Pons (tissue), 1 donor: ENCODE data around the gene GPR108.
"Not testable (repeated sequence)": the region's sequence is repeated elsewhere in the genome, so short reads cannot be mapped to it uniquely, and the experiment has no call there.

ENCODE experiments used
- DNase-seq: peaks from one replicate; pipeline ENCODE4 v3.0.0-alpha.2; 2016; ENCODE audit warnings: low spot score

The GPR108 gene

DNA sequence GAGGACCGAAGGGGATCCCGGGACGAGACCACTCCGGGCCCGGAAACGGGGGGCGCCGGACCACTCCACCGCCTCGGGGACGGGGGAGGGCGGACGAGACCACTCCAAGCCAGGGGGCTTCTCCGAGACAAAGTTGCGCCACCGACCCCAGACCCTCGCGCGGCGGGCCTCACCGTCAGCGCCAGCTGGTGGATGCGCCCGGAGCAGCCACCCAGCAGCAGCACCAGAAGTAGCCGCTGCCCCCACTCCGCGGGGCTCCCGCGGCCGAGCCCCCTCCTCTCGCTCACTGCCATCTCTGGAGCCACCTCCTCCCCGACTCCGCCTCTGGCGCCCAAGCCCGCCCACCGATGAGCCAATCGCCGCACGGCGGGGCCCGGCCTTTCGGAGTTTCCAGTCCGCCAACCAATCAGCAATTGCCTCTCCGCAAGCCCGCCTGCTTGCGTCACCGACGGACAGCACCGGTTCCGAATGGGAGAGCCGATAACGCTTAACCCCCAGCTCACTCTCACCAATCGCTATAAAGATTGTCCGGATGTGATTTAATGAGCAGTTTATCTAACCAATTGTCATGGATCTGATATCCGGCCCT lies at the start of gene GPR108:
Gene GPR108, minus strand, starts transcription at position 297 of the 589 bp plus-strand sequence. Its CDS starts 4 bp downstream, at position 293.
- DNase-seq = peak; percentile 100

DNA sequence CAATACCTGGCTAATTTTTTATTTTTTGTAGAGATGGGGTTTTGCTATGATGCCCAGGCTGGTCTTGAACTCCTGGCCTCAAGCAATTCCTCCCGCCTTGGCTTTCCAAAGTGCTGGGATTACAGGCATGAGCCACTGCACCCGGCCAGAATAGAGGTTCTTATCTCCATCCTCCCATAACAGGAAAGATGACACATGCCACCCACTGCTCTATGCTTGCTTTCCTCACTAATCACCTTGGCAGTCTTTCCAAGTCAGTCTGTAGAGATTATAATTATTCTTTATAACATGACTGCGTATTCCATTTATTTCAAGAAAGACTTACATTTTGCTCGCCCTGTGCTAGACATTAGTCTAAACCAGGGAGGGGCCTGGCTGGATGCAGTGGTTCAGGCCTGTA lies 41.8 kb upstream of the GPR108 start:
- no peak for DNase-seq

DNA sequence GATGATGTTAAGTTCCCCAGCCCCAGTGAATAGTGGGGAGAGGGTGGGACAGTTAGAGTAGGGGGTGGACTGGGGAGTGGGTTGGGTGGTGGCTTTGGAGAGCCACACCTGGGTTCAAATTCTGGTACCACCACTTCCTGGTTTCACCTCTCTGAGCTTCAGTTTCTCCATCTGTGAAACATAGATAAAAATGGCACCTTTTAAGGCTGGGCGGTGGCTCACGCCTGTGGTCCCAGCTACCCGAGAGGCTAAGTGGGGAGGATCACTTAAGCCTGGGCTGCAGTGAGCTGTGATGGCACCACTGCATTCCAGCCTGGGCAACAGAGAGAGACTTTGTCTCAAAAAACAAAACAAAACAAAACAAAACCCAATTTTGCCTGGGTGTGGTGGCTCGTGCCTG lies 41.0 kb upstream of the GPR108 start:
- no peak for DNase-seq

GRCh38 chr19:6777434-6777833 lies 40.1 kb upstream of the GPR108 start:
- no peak for DNase-seq

- DNase-seq = no peak
Measured at GRCh38 chr19:6776999-6777398, 39.6 kb upstream of the GPR108 start.

- DNase-seq = not testable (repeated sequence)
Measured at GRCh38 chr19:6776045-6776444, 38.7 kb upstream of the GPR108 start.

GRCh38 chr19:6774821-6775707 lies 37.7 kb upstream of the GPR108 start:
- peak; percentile 5 for DNase-seq

- DNase-seq = peak; percentile 47
Measured at GRCh38 chr19:6773323-6773931, 36.0 kb upstream of the GPR108 start.

DNA sequence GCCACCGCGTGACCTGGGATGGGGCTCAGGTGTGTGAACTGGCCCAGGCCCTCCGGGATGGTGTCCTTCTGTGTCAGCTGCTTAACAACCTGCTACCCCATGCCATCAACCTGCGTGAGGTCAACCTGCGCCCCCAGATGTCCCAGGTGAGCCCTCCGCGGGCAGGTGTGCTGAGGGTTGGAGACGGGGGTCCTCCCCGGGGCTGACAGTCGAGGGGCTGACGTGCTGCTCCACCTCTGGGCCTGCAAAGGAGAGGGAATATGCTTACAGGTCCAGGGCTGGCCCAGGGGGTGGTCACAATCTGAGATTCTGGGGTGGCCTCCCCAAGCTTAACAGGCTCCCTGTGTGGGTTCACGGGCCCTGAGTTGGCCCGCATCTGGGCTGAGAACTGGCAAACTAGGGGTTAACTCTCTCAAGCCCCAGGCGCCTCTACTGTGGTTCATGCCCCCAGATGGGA lies 35.5 kb upstream of the GPR108 start:
- no peak for DNase-seq

DNA sequence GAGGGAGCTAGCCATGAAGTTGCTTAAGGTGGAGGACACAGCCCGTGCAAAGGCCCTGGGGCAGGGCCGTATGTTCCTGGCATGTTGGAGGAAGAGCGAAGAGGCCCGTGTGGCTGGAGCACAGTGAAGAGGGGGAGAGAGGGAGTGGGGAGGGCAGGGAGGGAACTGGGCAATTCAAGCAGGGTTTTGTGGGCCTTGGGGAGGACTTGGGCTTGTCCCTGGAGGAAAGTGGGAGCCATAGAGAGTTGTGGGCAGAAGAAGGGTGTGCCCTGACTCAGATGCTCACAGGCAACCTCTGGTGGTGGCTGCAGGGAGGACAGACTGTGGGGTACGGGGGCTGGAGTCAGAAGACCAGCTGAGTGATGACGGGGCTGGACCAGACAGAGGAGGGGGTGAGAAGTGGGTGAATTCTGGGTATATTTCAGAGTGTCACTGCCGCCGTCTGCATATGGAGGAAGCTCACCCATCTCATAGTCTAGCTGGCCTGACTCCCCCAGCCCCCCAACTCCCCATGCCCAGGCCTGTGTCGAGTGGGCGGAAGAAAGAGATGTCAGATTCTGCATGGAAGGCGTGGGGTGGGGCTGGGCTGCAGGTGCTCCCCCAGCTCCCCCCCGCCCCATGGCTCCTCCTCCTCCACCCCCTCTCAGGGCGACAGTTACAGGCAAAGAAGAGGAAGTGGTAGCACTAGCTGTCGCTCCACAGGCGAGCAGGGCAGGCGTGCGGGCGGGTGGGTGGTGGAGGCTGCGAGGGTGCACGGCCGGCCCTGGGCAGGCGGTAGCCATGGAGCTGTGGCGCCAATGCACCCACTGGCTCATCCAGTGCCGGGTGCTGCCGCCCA lies 34.9 kb upstream of the GPR108 start, which contains the start of gene VAV1:
Gene VAV1, plus strand, starts transcription at position 681 of the 838 bp plus-strand sequence. Its CDS starts 100 bp downstream, at position 781.
- DNase-seq = peak; percentile 51

- DNase-seq = not testable (repeated sequence)
Measured at GRCh38 chr19:6771648-6772027, 34.3 kb upstream of the GPR108 start.

- no peak for DNase-seq
Measured at GRCh38 chr19:6769006-6769619, 31.7 kb upstream of the GPR108 start.

- no peak for DNase-seq
Measured at GRCh38 chr19:6768236-6768785, 30.9 kb upstream of the GPR108 start.

DNA sequence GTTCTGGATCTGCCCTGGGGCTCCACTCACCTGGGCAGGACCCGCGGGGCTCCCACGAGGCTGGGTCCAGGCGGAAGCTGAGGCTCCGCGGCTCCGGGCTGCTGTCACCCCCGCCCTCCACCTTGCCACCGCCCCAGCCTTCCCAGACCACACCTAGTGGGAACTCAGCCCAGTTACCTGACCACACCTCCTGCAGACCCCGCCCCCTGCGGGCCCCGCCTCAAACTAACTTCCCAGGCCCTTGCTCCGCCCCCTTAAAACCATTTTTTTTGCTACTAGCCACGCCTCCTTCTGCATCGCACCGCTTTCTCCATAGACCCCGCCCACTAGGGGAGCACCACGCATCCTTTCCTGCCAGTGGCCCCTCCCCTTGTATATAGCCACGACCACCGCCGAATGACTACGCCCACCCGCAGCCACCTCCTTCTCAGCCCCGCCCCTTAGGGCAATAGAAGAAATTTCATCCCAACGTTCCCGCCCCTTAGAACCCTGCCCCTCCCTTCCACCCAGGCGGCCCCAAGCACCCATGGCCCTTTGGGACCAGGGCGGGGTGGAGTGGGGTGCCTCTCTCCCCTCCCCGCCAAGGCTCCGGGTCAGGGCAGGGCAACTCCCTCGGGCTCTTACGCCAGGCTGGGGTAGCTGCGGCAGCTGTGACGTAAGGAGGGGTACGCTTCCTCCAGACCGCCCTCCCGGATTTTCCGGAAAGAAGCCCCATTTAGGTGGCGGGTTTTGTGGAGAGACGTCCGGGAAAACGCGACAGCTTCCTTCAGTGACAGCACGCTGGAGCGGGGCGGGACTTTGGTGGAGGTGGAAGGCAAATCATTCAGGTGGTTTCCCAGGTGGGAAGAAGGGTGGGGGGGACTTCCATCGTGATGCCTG lies 30.2 kb upstream of the GPR108 start, which contains the start of gene SH2D3A:
Gene SH2D3A, minus strand, starts transcription at position 79 of the 879 bp plus-strand sequence. CDS start 3,687 bp downstream, outside the sequence.
- DNase-seq = no peak

DNA sequence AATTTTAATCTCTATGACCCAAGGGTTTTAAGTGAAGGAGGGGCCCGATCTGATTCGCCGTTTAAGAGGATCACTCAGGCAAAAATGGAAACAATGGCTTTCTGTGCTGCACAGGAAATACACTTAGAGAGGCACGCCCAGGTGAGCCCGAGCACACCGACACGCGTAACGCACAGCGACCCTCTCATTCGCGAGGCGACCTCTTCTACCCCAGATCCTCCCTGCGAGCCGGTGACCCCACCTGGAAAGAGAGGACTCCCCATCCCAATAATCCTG lies 29.6 kb upstream of the GPR108 start:
- no peak for DNase-seq

DNA sequence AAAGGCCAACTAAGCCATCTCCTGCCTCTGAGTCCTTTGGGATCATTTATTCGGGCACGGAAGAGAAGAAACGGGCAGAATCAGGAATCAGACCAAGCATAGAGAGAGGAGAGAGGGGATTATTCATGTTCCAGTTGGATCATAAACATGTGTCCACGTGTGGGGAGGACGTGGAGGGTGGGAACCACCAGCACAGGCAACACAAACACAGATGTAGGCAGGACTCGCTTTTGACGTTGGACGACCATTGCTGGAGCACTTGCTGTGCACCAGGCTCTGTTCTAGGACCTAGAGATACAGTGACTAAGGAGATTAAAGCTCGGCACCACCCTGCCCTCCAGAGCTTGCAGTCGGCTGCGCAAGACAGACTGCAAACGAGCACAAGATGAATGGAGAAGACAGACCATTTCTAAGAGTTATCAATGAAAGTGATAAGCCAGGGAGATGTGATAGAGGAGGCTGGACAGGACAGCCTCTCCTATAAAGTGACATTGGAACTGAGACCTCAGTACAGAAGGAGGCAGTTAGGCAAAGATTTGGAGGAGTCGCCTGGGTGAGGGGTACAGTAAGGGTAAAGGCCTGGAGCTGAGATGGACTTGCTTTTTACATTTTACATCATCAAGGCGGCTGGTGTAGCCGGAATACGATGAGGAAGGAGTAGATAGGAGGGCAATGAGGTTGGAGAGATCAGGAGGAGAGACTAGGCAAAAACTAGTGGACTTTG lies 29.1 kb upstream of the GPR108 start:
- DNase-seq = no peak

DNA sequence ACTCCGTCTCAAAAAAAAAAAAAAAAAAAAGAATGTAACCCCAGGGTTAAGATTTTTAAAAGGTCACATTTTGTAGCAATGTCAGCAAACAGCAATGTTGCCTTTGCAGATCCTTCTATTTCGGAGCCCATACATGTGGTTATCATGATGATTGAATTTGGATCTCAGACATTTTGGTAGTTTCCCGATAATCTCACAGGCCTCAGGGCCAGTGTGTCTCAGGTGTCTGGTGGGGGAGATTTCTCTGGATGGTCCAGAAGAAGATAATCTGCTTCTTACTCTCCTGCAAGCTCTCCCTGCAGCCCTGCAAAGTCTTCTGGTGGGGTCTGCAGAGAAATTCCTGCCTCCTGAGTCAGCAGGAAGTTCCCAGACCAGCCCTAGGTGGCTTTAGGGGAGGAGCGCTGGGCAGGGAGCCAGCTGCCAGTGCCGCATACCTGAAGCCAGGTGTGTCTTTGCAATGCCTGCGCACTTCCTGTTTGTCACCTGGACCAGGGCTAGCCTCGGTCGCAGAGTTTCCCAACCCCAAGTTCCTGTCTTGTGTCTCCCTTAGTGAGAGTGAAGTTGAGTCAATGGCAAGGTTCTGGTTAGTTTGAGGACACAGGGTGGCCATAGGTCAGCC lies 28.5 kb upstream of the GPR108 start:
- DNase-seq = no peak

- not testable (repeated sequence) for DNase-seq
Measured at GRCh38 chr19:6762253-6762797, 24.9 kb upstream of the GPR108 start.
